GM21786 (cell line): Measurements from ENCODE around the gene CDK1.

Source experiments
- ATAC-seq: cut with Tn5 transposase; IDR thresholded peaks from one replicate; pipeline ENCODE4 v1.9.1; 2021; ENCODE audit not compliant: unreplicated experiment

The CDK1 gene

GRCh38 chr10:60777696-60778213, 523 bp upstream of the CDK1 start:
- peak; percentile 3 for ATAC-seq

- peak; percentile 3 for ATAC-seq
These were observed 906 bp downstream of the CDK1 start for GRCh38 chr10:60778971-60779796.

GRCh38 chr10:60781661-60782060, 3.4 kb downstream of the CDK1 start:
- no peak for ATAC-seq

- no peak for ATAC-seq
These were observed 6.4 kb downstream of the CDK1 start for GRCh38 chr10:60784641-60785040.

GRCh38 chr10:60788544-60788943, 10.3 kb downstream of the CDK1 start:
- ATAC-seq, result no peak

GRCh38 chr10:60789340-60789739, 11.1 kb downstream of the CDK1 start:
- no peak for ATAC-seq

GRCh38 chr10:60794953-60795352, 16.7 kb downstream of the CDK1 start:
- ATAC-seq, result no peak

- ATAC-seq, result no peak
These were observed 17.4 kb downstream of the CDK1 start for GRCh38 chr10:60795465-60796202.

GRCh38 chr10:60796481-60796880, 18.2 kb downstream of the CDK1 start:
- ATAC-seq, result no peak

- ATAC-seq, result no peak
These were observed 18.9 kb downstream of the CDK1 start for GRCh38 chr10:60797200-60797599.

GRCh38 chr10:60798031-60798430, 19.8 kb downstream of the CDK1 start:
- no peak for ATAC-seq

- ATAC-seq, result no peak
These were observed 20.6 kb downstream of the CDK1 start for GRCh38 chr10:60798870-60799269.

GRCh38 chr10:60799971-60800650, 21.8 kb downstream of the CDK1 start:
- ATAC-seq, result no peak

GRCh38 chr10:60800918-60801317, 22.6 kb downstream of the CDK1 start:
- no peak for ATAC-seq

GRCh38 chr10:60801522-60801921, 23.2 kb downstream of the CDK1 start:
- no peak for ATAC-seq

GRCh38 chr10:60803433-60803832, 25.2 kb downstream of the CDK1 start:
- ATAC-seq, result no peak

- ATAC-seq, result no peak
These were observed 25.6 kb downstream of the CDK1 start for GRCh38 chr10:60803865-60804264.

GRCh38 chr10:60806921-60807320, 28.6 kb downstream of the CDK1 start:
- no peak for ATAC-seq

- ATAC-seq, result no peak
These were observed 29.2 kb downstream of the CDK1 start for GRCh38 chr10:60807499-60807898.

GRCh38 chr10:60808036-60808435, 29.8 kb downstream of the CDK1 start:
- no peak for ATAC-seq

GRCh38 chr10:60809157-60809556, 30.9 kb downstream of the CDK1 start:
- ATAC-seq, result no peak
